ENCODE data around the gene ACOX2. TPM values are rescaled to one million over a fixed set of nuclear protein-coding genes. Genes with fewer than 3 reads are reported as not detected.

ACOX2 gene
- total RNA-seq, 1 experiment from 2014 or later, result 10.8 TPM

GRCh38 chr3:58521917-58522631 is 14.9 kb downstream of the ACOX2 start:
- DNase-seq, result no peak
- TF ChIP-seq CTCF (conservative IDR thresholded peaks at IDR 0.05; ENCODE audit: low read depth, low read length), result no peak
- no peak for TF ChIP-seq EZH2phosphoT487 (IDR thresholded peaks at IDR 0.05; ENCODE audit: borderline replicate concordance, low read length)
- TF ChIP-seq EZH2 (IDR thresholded peaks at IDR 0.05; ENCODE audit: low read length, unreplicated experiment), result no peak
- POLR2A ChIA-PET (ENCODE audit: unreplicated experiment), result no interaction called here
- Histone ChIP-seq H3K27me3 (ENCODE audit: low read length) (no peaks in the 10 kb centered on the region), H3K27ac (ENCODE audit: low read length) (no peak overlapping the region), H3K9ac (ENCODE audit: low read length) (no peak overlapping the region), H3F3A (ENCODE audit: low read length, unreplicated experiment) (no peaks in the 10 kb centered on the region), H3K4me1 (ENCODE audit: insufficient read depth, low read length) (peaks cover 9% of the 10 kb centered on the region), H3K9me2 (replicated peaks; ENCODE audit: low read length) (no peaks in the 10 kb centered on the region), H3K9me3 (ENCODE audit: low read length) (no peaks in the 10 kb centered on the region), H3K4me3 (ENCODE audit: low read length) (no peak overlapping the region), H3K79me2 (ENCODE audit: low read length) (no peaks in the 10 kb centered on the region), H2AFZ (ENCODE audit: low read length) (no peak overlapping the region), H4K20me1 (ENCODE audit: low read length) (no peaks in the 10 kb centered on the region), H3K36me3 (ENCODE audit: low read depth, low read length) (no peaks in the 10 kb centered on the region), H3K4me2 (ENCODE audit: low read length) (no peak overlapping the region)
- no peak for ATAC-seq
- intact Hi-C loops (cut with micrococcal nuclease), result no loop called here
- BruUV-seq (replicated peaks), result no TSS peak
- CTCF ChIA-PET, result no interaction called here

- ChIA-PET POLR2A (ENCODE audit: unreplicated experiment) (no interaction called here), CTCF (no interaction called here)
- BruUV-seq (replicated peaks), result no TSS peak
- ATAC-seq, result no peak
- no peaks in the 10 kb centered on the region for H4K20me1 ChIP-seq (ENCODE audit: low read length)
- H2AFZ ChIP-seq (ENCODE audit: low read length), result no peak overlapping the region
- no peaks in the 10 kb centered on the region for H3K36me3 ChIP-seq (ENCODE audit: low read depth, low read length)
- intact Hi-C loops (cut with micrococcal nuclease), result no loop called here
- H3K4me1 ChIP-seq (ENCODE audit: insufficient read depth, low read length), result peaks cover 6% of the 10 kb centered on the region
- no peak overlapping the region for H3K4me3 ChIP-seq (ENCODE audit: low read length)
- H3K79me2 ChIP-seq (ENCODE audit: low read length), result no peaks in the 10 kb centered on the region
- H3F3A ChIP-seq (ENCODE audit: low read length, unreplicated experiment), result no peaks in the 10 kb centered on the region
- H3K4me2 ChIP-seq (ENCODE audit: low read length), result no peak overlapping the region
- H3K27ac ChIP-seq (ENCODE audit: low read length), result no peak overlapping the region
- TF ChIP-seq EZH2phosphoT487 (IDR thresholded peaks at IDR 0.05; ENCODE audit: borderline replicate concordance, low read length) (no peak), CTCF (conservative IDR thresholded peaks at IDR 0.05; ENCODE audit: low read depth, low read length) (no peak), EZH2 (IDR thresholded peaks at IDR 0.05; ENCODE audit: low read length, unreplicated experiment) (no peak)
- H3K9me2 ChIP-seq (replicated peaks; ENCODE audit: low read length), result no peaks in the 10 kb centered on the region
- H3K9ac ChIP-seq (ENCODE audit: low read length), result no peak overlapping the region
- H3K9me3 ChIP-seq (ENCODE audit: low read length), result no peaks in the 10 kb centered on the region
- DNase-seq, result no peak
- H3K27me3 ChIP-seq (ENCODE audit: low read length), result no peaks in the 10 kb centered on the region
Measured at GRCh38 chr3:58521336-58521670, 15.7 kb downstream of the ACOX2 start.
